AG10803 (cell line): ENCODE measurements around the gene EYS.
"Not testable (repeated sequence)": the region's sequence is repeated elsewhere in the genome, so short reads cannot be mapped to it uniquely, and the experiment has no call there.

Experiments used
- DNase-seq: peaks from one replicate; pipeline ENCODE4 v3.0.0; 2010; ENCODE audit warnings: low read depth
- H3K4me3 ChIP-seq: 2 replicates; pipeline ENCODE4 v1.5.1; 2011; ENCODE audit warnings: mild to moderate bottlenecking, low read length, control low read depth
- TF ChIP-seq, protein P1 (sequence below): conservative IDR thresholded peaks from 2 replicates; pipeline ENCODE4 v1.5.1; 2011; ENCODE audit warnings: mild to moderate bottlenecking, low read length, control low read depth, inconsistent platforms

The EYS gene

GRCh38 chr6:64254558-64254957, 1452.5 kb downstream of the EYS start:
- TF ChIP-seq, protein P1, sequence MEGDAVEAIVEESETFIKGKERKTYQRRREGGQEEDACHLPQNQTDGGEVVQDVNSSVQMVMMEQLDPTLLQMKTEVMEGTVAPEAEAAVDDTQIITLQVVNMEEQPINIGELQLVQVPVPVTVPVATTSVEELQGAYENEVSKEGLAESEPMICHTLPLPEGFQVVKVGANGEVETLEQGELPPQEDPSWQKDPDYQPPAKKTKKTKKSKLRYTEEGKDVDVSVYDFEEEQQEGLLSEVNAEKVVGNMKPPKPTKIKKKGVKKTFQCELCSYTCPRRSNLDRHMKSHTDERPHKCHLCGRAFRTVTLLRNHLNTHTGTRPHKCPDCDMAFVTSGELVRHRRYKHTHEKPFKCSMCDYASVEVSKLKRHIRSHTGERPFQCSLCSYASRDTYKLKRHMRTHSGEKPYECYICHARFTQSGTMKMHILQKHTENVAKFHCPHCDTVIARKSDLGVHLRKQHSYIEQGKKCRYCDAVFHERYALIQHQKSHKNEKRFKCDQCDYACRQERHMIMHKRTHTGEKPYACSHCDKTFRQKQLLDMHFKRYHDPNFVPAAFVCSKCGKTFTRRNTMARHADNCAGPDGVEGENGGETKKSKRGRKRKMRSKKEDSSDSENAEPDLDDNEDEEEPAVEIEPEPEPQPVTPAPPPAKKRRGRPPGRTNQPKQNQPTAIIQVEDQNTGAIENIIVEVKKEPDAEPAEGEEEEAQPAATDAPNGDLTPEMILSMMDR = no peak
- no peak overlapping the region for H3K4me3 ChIP-seq
- no peak for DNase-seq

- no peak overlapping the region for H3K4me3 ChIP-seq
- TF ChIP-seq, protein P1 = no peak
- no peak for DNase-seq
Observed at GRCh38 chr6:64252256-64252655, 1454.8 kb downstream of the EYS start.

DNA sequence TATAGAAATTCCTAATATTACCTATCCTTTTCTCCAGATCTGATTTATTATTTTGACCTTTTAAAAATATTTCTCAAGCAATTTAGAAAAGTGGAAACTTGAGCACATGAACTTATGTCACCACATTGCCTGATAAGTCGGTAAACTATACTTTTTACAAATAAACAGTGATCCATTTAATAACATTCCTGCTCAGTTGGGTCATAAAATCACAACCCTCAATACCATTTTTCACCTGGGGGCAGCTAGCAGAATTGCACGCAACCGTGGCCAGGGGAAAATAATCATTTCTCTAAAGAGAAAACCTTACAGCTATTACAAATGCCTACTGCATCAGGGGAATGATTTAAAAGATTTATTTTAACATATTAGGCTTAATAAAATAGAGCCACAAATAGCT, 1456.9 kb downstream of the EYS start:
- no peak overlapping the region for H3K4me3 ChIP-seq
- DNase-seq = no peak
- TF ChIP-seq, protein P1 = no peak

DNA sequence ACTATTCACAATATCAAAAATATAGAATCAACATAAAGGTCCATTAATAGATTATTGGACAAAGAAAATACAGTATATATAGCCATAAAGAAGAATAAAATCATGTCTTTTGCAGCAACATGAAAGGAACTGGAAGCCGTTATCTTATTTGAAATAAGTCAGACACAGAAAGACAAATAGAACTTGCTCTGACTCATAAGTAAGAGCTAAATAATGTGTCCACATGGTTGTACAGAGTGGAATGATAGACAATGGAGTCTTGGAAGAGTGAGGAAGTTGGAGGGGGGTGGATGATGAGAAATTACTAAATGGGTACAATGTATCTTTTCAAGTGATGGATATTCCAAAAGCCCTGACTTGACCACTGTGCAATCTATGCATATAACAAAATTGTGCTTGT, 1457.9 kb downstream of the EYS start:
- no peak for DNase-seq

GRCh38 chr6:64243618-64244017, 1463.4 kb downstream of the EYS start:
- DNase-seq = no peak
- TF ChIP-seq, protein P1 = no peak
- H3K4me3 ChIP-seq = no peak overlapping the region

More for the DNA sequence above, 1457.9 kb downstream of the EYS start:
- H3K4me3 ChIP-seq = no peak overlapping the region
- TF ChIP-seq, protein P1 = no peak

DNA sequence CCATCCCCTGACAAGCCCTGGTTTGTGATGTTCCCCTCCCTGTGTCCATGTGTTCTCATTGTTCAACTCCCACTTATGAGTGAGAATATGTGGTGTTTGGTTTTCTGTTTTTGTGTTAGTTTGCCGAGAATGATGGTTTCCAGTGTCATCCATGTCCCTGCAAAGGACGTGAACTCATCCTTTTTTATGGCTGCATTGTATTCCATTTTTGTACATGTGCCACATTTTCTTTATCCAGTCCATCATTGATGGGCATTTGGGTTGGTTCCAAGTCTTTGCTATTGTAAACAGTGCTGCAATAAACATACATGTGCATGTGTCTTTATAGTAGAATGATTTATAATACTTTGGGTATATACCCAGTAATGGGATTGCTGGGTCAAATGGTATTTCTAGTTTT, 1468.1 kb downstream of the EYS start:
- DNase-seq, H3K4me3 ChIP-seq: not testable (repeated sequence)

- DNase-seq = no peak
- TF ChIP-seq, protein P1 = no peak
Observed at GRCh38 chr6:64238071-64238470, 1469.0 kb downstream of the EYS start.

DNA sequence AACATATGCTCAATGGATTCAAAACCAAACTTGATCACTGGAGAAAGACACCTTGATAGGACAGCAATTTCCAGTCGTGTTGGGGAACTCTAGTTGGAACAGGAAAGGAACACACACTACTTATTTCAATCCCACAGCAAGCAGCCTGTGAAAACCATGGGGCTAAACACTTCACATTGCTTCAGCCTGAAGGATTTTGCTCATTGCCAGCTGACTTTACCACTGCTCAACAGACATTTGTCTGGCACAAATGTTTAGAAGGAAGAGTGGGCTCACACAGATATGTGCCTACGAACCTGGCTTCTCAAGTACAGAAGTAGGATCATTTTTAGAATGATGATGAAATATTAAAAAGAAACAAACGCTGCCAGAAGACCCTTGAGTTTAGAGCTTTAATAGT, 1473.3 kb downstream of the EYS start:
- TF ChIP-seq, protein P1 = no peak
- H3K4me3 ChIP-seq = no peak overlapping the region
- DNase-seq = no peak

More at GRCh38 chr6:64238071-64238470, 1469.0 kb downstream of the EYS start:
- H3K4me3 ChIP-seq = no peak overlapping the region
